Measurements from ENCODE around the gene SLC31A2.

SLC31A2 gene

GRCh38 chr9:113166039-113166438, 15.2 kb downstream of the SLC31A2 start:
- Histone ChIP-seq H3K27me3 (ENCODE audit: insufficient read depth, low read length, poor library complexity) (no peaks in the 10 kb centered on the region), H3K9ac (ENCODE audit: low read depth, low read length) (no peak overlapping the region), H3K4me2 (ENCODE audit: insufficient read depth, low read length) (no peak overlapping the region), H3K9me3 (ENCODE audit: insufficient read depth, low read length, severe bottlenecking) (no peaks in the 10 kb centered on the region), H3K4me1 (ENCODE audit: insufficient read depth, low read length) (no peaks in the 10 kb centered on the region), H3K27ac (ENCODE audit: low read length) (no peak overlapping the region), H4K20me1 (ENCODE audit: insufficient read depth, low read length) (0 out of 2 replicates have a peak, but pooled peaks cover 5% of the 10 kb centered on the region), H3K79me2 (ENCODE audit: insufficient read depth, low read length) (no peaks in the 10 kb centered on the region), H2AFZ (ENCODE audit: low read depth, low read length) (no peak overlapping the region), H3K4me3 (ENCODE audit: low read depth in 1 of 2, low read length in 2 of 2) (no peak overlapping the region), H3K36me3 (ENCODE audit: insufficient read depth, low read length) (peaks cover 96% of the 10 kb centered on the region)
- no peak for TF ChIP-seq EZH2 (IDR thresholded peaks at IDR 0.05; ENCODE audit: borderline replicate concordance, low read depth, low read length, severe bottlenecking)
- no peak for ATAC-seq (ENCODE audit: insufficient read depth, low read depth)
- DNase-seq = no peak

GRCh38 chr9:113168809-113169208, 18.0 kb downstream of the SLC31A2 start:
- Histone ChIP-seq H3K4me1 (ENCODE audit: insufficient read depth, low read length) (no peaks in the 10 kb centered on the region), H2AFZ (ENCODE audit: low read depth, low read length) (no peak overlapping the region), H3K36me3 (ENCODE audit: insufficient read depth, low read length) (peaks cover 90% of the 10 kb centered on the region), H3K27ac (ENCODE audit: low read length) (no peak overlapping the region), H3K79me2 (ENCODE audit: insufficient read depth, low read length) (no peaks in the 10 kb centered on the region), H4K20me1 (ENCODE audit: insufficient read depth, low read length) (no peaks in the 10 kb centered on the region), H3K4me2 (ENCODE audit: insufficient read depth, low read length) (no peak overlapping the region), H3K4me3 (ENCODE audit: low read depth in 1 of 2, low read length in 2 of 2) (no peak overlapping the region), H3K9me3 (ENCODE audit: insufficient read depth, low read length, severe bottlenecking) (no peaks in the 10 kb centered on the region), H3K9ac (ENCODE audit: low read depth, low read length) (no peak overlapping the region), H3K27me3 (ENCODE audit: insufficient read depth, low read length, poor library complexity) (no peaks in the 10 kb centered on the region)
- ATAC-seq (ENCODE audit: insufficient read depth, low read depth) = no peak
- DNase-seq = no peak
- TF ChIP-seq EZH2 (IDR thresholded peaks at IDR 0.05; ENCODE audit: borderline replicate concordance, low read depth, low read length, severe bottlenecking) (no peak), CTCF (IDR thresholded peaks at IDR 0.05; ENCODE audit: borderline replicate concordance, extremely low read depth, low read length, poor library complexity, severe bottlenecking) (no peak)

- TF ChIP-seq CTCF (IDR thresholded peaks at IDR 0.05; ENCODE audit: borderline replicate concordance, extremely low read depth, low read length, poor library complexity, severe bottlenecking) (no peak), EZH2 (IDR thresholded peaks at IDR 0.05; ENCODE audit: borderline replicate concordance, low read depth, low read length, severe bottlenecking) (no peak)
- DNase-seq = no peak
- H3K9ac ChIP-seq (ENCODE audit: low read depth, low read length) = no peak overlapping the region
- H3K4me3 ChIP-seq (ENCODE audit: low read depth in 1 of 2, low read length in 2 of 2) = no peak overlapping the region
- no peaks in the 10 kb centered on the region for H3K9me3 ChIP-seq (ENCODE audit: insufficient read depth, low read length, severe bottlenecking)
- no peaks in the 10 kb centered on the region for H4K20me1 ChIP-seq (ENCODE audit: insufficient read depth, low read length)
- no peak overlapping the region for H3K4me2 ChIP-seq (ENCODE audit: insufficient read depth, low read length)
- peaks cover 86% of the 10 kb centered on the region for H3K36me3 ChIP-seq (ENCODE audit: insufficient read depth, low read length)
- H3K27ac ChIP-seq (ENCODE audit: low read length) = no peak overlapping the region
- no peaks in the 10 kb centered on the region for H3K27me3 ChIP-seq (ENCODE audit: insufficient read depth, low read length, poor library complexity)
- no peak overlapping the region for H2AFZ ChIP-seq (ENCODE audit: low read depth, low read length)
- H3K79me2 ChIP-seq (ENCODE audit: insufficient read depth, low read length) = no peaks in the 10 kb centered on the region
- H3K4me1 ChIP-seq (ENCODE audit: insufficient read depth, low read length) = no peaks in the 10 kb centered on the region
- no peak for ATAC-seq (ENCODE audit: insufficient read depth, low read depth)
Measured at GRCh38 chr9:113173341-113173740, 22.5 kb downstream of the SLC31A2 start.

GRCh38 chr9:113176803-113177202, 26.0 kb downstream of the SLC31A2 start:
- H3K79me2 ChIP-seq (ENCODE audit: insufficient read depth, low read length) = no peaks in the 10 kb centered on the region
- H3K9ac ChIP-seq (ENCODE audit: low read depth, low read length) = no peak overlapping the region
- no peak overlapping the region for H3K27ac ChIP-seq (ENCODE audit: low read length)
- H4K20me1 ChIP-seq (ENCODE audit: insufficient read depth, low read length) = no peaks in the 10 kb centered on the region
- peaks cover 87% of the 10 kb centered on the region for H3K36me3 ChIP-seq (ENCODE audit: insufficient read depth, low read length)
- H3K27me3 ChIP-seq (ENCODE audit: insufficient read depth, low read length, poor library complexity) = no peaks in the 10 kb centered on the region
- H2AFZ ChIP-seq (ENCODE audit: low read depth, low read length) = no peak overlapping the region
- DNase-seq = no peak
- no peak for ATAC-seq (ENCODE audit: insufficient read depth, low read depth)
- TF ChIP-seq CTCF (IDR thresholded peaks at IDR 0.05; ENCODE audit: borderline replicate concordance, extremely low read depth, low read length, poor library complexity, severe bottlenecking) = no peak
- no peak for TF ChIP-seq EZH2 (IDR thresholded peaks at IDR 0.05; ENCODE audit: borderline replicate concordance, low read depth, low read length, severe bottlenecking)
- H3K4me3 ChIP-seq (ENCODE audit: low read depth in 1 of 2, low read length in 2 of 2) = no peak overlapping the region
- no peaks in the 10 kb centered on the region for H3K9me3 ChIP-seq (ENCODE audit: insufficient read depth, low read length, severe bottlenecking)
- no peak overlapping the region for H3K4me2 ChIP-seq (ENCODE audit: insufficient read depth, low read length)
- H3K4me1 ChIP-seq (ENCODE audit: insufficient read depth, low read length) = no peaks in the 10 kb centered on the region
